NCI-H128 (cell line): ENCODE data around the gene CD84.
"Not testable (repeated sequence)": the region's sequence is repeated elsewhere in the genome, so short reads cannot be mapped to it uniquely, and the experiment has no call there.

Source experiments
- DNase-seq: peaks from one replicate; lab custom pipeline; 2025; ENCODE audit not compliant: unreplicated experiment; lab: John Stamatoyannopoulos, UW

CD84 gene

DNA sequence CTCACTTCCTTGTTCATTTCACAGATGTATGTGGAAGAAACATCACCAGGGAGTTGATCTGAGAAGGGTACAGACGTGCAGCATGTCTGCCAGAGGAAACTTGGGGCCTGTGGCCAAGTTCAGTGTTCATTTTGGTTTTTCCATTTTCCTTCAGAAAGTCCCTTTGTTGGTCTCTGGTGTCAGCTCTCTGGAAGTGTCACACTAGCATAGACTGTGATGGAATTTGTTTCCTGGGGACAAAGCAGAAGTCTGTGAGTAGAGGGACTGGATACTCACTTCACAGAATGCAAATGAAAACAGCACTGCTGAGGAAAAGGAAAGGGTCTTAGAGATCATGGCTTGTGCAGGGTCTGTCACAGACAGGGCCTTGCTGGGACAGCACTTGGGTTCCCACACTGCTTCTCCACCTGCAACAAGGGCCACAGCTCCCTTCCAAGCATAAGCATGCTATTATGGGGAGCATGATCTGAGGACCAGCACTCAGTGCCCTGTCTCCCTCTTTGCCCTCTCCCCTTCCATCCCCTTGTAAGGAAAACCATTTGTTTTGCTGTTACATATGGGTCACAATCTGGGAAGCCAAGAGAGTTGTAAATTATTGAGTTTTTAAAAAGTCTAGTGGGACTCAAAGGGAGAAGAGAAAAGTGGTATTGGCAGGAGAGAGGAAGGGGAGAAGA lies 31.4 kb upstream of the CD84 start:
- no peak for DNase-seq

DNA sequence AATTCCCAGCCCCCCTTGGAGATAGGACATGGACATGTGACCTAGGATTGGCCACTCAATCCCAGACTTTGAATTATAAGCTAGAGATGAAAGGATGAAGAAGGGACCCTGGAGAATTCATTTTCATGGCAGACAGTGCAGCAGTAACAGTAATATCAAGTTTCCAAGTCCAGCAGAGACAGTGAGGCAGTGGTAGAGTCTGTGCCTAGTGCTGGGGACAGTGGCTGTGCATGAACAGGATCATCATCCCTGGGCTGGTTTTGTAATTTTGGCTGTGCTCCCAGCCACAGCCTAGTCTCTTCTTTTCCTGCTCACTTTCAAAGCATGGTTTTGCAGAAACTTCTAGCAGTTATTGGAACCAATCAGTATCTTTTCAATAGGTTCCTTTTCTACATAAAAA lies 29.6 kb upstream of the CD84 start:
- DNase-seq = no peak

GRCh38 chr1:160608514-160608913 lies 29.2 kb upstream of the CD84 start:
- no peak for DNase-seq

DNA sequence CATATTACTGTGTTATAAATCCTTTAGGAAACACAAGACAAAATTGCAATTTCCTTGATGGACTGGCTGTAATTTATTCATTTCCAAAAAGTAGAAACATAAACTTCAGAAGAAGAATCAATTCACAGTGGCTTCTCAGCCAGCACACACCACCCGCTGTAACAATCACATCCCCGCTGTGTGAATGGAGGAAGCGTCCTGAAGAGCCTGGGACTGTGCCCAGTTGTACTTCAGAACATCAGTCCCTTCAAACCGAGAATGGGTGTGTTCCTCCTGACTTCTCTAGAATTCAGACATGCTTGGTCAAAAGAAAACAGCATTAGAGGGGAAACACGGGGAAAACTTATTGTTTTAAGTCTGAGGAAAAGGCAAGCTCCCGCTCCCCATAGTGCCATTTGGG lies 28.8 kb upstream of the CD84 start:
- DNase-seq = no peak

- no peak for DNase-seq
These were observed 28.4 kb upstream of the CD84 start for GRCh38 chr1:160607672-160608032.

DNA sequence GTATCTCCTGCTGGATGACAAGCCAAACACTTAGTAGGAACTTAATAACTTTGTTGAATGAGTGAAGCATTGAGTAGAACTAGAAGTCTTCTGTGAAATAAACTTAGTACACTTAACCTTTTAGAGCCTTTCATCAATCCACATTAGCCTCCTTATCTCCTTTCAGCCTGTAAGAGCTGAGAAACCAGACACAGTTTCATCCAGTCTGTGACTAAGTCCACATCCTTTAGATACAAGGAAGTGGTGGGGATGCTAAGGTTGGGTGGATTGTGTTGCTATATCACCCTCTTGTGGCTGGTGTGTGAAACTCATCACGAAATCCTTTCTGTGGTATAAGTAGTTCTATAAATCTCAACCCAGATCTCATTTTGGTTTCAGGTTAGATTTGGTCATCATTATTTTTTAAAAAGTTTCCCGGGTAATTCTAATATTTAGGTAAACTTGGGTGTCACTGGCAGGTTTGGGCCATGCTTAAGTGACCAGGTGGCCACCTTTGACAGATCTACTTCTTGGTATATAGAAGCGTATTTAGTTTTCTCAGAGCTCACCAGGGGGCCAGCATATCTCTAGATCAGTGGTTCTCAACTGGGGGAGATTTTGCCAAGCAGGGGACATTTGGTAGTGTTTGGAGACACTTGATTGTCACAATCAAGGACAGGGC lies 27.8 kb upstream of the CD84 start:
- DNase-seq = peak; percentile 7

DNA sequence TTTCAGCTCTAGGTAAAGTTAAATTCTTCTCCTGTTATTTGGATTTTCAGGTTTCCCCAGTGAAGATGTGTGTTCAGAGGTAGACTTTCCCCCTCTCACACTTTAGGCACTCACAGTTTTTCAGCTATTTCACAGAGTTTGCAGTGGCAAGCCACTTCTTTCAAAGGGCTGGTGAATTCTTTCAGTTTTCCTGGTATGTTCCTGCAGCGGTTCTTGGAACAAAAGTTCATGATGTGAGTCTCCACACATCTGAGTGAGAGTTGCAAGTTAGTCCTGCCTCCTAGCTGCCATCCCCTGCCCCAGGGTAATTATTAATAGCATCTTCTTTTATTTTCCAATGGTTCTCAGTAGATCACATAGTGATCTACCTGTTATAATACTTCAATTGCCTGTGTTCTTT lies 27.3 kb upstream of the CD84 start:
- DNase-seq = no peak

DNA sequence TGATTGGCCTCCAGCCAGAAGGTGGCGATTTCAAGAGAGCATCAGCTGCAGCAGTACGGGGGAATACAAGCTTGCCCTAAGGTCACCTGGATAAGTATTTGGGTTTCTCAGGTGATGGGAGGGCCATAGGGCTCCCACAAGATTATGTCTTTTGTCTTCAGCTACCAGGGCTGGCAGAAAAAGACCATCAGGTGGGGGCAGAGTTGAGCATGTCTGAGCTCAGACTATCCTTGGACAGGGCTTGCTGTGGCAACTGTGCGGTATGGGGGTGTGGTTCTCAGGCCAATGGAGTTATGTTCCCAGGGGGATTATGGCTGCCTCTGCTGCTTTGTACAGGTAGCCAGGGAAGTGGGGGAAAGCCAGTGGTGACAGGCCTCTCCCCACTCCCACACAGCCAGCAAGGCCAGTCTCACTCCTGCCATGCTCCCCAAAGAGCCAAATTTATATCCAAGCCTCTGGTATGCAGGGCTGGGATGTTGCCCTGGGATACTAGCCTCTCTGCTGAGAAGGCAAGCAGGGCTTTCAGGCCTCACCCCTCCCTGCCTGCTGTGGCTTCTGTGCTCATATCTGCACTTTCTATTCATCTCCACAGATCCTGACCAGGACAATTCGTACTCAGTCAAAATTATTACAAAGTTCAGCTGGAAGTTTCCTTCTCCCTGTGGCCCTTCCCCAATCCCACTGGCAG lies 26.6 kb upstream of the CD84 start:
- no peak for DNase-seq

GRCh38 chr1:160605205-160605604 lies 25.9 kb upstream of the CD84 start:
- no peak for DNase-seq

GRCh38 chr1:160597705-160598104 lies 18.4 kb upstream of the CD84 start:
- DNase-seq = no peak

GRCh38 chr1:160597051-160597450 lies 17.8 kb upstream of the CD84 start:
- DNase-seq = no peak

DNA sequence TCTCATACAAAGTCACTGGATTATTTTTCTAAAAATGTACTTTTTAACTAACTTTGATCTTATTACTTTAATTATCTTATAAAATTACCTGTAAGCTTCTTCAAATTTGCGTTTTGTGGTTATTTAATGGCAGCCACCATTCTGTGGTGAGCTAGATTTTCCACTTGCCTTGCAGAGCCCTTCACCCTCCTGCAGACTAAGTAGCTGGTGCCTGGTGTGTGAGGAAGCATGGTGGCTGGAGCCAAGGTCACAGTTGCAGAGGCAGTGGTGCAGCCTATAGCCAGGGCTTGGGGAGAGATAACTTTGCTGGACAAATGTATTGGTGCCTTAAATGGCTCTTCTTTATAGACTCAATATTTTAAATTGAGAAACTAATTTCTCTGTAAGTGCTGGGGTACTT lies 11.2 kb upstream of the CD84 start:
- no peak for DNase-seq

- no peak for DNase-seq
These were observed 9.2 kb upstream of the CD84 start for GRCh38 chr1:160588468-160588867.

DNA sequence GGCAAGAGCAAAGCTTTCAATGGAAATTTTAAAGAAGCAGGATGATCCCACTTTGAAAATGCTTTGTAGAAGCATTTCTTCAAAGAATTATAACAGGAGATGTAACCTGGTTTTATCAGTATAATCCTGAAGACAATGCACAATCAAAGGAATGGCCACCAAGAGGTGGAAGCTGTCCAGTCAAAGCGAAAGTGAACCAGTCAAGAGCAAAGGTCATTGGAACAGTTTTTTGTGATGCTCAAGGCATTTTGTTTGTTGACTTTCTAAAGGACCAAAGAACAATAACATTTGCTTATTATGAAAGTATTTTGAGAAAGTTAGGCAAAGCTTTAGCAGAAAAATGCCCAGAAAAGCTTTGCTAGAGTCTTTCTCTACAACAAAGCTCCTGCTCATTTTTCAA lies 5.5 kb upstream of the CD84 start:
- DNase-seq = no peak

GRCh38 chr1:160582976-160583375 lies 3.7 kb upstream of the CD84 start:
- not testable (repeated sequence) for DNase-seq

DNA sequence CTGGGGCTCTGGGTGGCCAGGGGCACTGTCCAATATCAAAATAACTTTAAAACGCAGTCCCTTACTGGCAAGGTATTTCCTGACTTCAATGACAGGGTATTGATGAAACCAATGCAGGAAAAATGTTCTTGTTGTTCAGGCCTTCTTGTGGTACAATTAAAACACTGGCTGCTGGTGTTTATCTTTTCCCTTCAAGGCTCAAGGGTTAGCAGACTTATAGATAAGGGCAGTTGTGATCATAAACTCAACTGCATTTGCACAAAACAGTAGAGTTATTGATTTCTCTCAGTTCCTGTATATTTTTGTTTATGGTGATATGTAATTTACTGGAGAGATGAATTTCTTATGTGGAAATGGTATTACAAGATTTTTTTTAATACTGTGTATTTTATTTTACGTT lies 2.7 kb upstream of the CD84 start:
- no peak for DNase-seq

GRCh38 chr1:160580221-160580812 lies 1.0 kb upstream of the CD84 start:
- DNase-seq = no peak

DNA sequence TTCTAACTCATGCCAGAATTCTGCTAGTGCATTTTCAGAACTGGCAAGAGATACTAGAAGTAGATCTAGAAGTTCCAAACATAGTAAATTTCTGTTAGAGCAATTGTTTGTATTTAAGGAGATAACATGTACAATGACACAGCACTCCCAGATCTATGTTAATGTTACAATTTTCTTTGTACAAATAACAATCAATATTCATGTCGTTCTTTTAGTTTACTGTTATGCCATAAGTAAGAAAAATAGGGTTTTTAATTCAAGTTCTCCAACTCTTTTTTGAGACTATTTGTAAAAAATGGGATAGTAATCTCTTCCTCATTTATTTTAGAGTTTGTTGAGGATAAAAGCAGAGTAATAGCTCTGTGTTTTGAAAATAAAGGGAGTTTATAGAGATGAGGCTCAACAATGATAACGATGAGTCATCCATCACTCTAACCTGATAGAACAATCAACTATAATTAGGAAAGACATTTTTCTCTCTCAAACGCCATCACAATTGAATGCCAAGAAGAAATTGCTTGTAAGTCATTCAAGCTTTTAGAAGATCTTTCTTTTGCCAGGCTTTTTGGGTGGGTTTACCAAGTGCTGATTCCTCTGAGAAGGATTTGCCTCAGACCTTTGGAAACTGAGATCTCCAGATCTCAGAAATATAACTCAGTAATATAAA lies 638 bp downstream of the CD84 start:
- no peak for DNase-seq

DNA sequence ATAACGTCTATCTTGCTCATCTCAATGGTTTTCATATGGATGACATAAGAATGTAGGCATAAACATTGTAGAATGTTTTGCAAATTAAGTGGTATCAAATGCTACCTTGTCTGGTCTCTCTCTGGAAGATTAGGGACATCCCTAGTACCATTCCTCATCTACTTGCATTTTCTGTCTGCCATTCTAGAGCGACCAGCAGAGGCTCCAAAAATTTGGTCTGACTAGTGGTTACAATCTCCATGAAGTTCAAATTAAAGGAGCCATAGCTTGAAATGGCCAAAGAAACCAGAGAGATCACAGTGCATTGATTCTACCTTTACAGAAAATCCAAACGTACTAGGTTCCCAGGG lies 1.1 kb downstream of the CD84 start:
- DNase-seq = no peak

GRCh38 chr1:160577671-160578070 lies 1.6 kb downstream of the CD84 start:
- no peak for DNase-seq

DNA sequence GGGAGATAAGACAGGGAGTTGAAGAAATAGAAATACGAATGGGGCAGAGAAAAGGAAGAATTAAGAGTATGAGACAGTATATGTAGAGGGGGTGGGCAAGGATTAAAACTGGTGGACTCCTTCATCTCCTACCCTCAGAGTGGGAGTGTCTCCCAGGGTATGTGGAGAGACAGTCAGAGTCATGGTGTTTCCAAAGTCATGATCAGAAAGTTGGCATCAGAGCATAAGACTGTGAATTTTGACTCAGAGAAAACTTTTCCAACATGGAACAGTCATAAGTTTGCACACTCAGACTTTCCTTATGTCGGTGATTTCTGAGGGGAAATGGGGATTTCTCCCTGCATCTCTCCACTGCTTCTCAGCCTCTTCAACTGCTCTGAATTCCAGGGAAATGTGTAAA lies 2.4 kb downstream of the CD84 start:
- DNase-seq = no peak

DNA sequence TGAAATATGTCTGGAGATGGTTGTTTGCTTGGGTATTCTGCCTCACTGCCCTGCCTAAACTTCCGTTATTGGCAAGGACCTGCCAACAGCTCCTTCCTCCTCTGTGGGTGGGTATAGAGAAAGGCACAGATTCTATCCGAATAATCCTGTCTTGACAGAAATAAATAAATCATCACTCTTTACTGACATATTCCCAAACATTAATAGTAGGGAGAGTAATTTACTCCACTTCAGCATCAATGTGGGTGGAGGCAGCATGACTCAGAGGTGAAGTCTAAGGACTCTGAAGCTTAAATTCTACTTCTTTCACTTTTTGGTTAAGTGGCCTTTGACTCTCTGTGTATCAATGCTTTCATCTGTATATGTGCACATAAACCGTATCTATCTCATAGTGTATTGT lies 2.9 kb downstream of the CD84 start:
- DNase-seq = no peak
